Measurements from ENCODE around the gene TUBGCP6. TPM values are rescaled to one million over a fixed set of nuclear protein-coding genes. Genes with fewer than 3 reads are reported as not detected.

Gene TUBGCP6
- total RNA-seq, 4 donors from 2014 or later, result 18.7 to 27.4 (median 19.2) TPM

DNA sequence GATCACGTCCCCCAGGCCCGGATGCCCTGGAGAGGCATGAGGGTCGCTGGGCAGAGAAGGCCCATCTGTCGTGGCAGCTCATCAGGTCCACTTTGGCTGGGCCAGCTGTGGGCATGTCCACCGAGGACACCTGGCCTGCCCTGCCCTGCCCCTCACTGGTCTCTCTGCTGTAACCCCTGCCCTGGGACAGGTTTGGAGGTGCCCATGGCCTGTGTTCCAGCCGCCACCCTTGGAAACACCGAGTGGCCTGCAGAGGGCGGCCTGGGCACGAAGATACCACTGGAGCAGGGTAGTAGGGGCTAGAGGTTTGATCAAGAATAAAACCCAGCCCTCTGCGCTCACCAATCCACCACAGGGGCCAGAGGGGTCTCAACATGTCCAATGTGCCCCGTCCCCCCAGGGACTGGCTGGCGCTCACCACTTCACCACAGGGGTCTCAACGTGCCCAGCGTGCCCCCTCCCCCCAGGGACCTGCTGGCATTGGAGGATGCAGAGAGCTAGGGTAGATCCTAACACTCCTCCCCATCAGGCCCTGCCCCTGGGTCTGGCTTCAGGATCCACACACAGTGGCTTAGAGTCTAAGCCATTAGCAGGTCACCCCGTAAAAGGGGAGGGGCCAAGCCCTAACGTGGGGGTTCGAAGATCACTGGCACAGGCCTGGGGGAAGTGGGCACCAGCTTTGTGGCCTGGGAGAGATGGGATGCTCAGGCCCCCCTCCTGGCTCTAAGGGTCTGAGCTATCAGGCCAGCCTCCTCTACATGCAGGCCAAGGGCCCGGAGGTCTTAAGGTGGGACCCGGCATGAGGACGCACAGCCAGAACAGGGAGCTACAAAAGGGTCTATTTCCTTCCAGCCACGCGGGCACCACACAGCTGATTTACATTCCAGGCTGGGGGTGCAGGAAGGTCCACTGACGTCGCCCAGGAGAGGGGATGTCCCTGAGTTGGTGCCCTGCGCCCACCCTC lies 7.5 kb upstream of the TUBGCP6 start:
- Histone ChIP-seq H3K27ac (peak overlapping the region; percentile 62 to 97 (median 75)), H3K4me1 (peaks cover 27 to 40% of the 10 kb centered on the region in 2 donors), H3K27me3 (no peaks in the 10 kb centered on the region), H3K9me3 (no peaks in the 10 kb centered on the region), H3K36me3 (peaks cover 0 to 12% of the 10 kb centered on the region in 2 donors), H3K4me3 (peak overlapping the region in 1 of 4 donors; percentile 59)
- ATAC-seq (peak; percentile 55 to 63), DNase-seq (peak; percentile 57 to 76)
- TF ChIP-seq POLR2A (IDR thresholded peaks at IDR 0.05), result no peak
- TF ChIP-seq, protein P1, sequence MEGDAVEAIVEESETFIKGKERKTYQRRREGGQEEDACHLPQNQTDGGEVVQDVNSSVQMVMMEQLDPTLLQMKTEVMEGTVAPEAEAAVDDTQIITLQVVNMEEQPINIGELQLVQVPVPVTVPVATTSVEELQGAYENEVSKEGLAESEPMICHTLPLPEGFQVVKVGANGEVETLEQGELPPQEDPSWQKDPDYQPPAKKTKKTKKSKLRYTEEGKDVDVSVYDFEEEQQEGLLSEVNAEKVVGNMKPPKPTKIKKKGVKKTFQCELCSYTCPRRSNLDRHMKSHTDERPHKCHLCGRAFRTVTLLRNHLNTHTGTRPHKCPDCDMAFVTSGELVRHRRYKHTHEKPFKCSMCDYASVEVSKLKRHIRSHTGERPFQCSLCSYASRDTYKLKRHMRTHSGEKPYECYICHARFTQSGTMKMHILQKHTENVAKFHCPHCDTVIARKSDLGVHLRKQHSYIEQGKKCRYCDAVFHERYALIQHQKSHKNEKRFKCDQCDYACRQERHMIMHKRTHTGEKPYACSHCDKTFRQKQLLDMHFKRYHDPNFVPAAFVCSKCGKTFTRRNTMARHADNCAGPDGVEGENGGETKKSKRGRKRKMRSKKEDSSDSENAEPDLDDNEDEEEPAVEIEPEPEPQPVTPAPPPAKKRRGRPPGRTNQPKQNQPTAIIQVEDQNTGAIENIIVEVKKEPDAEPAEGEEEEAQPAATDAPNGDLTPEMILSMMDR (IDR thresholded peaks at IDR 0.05 in 4 of 5, conservative IDR thresholded peaks at IDR 0.05 in 1 of 5), result peak; percentile 66 to 82 (median 75)
- intact Hi-C loops (cut with DNase I; ENCODE audit: low total_unique reads), result loop anchor here (1.0 to 5.0 kb wide), 2 partner anchors 16 to 40 kb away; no protein-coding TSS in a partner anchor
- in situ Hi-C loops (cut with MboI; ENCODE audit: low sequenced_read_pairs in 4 of 4), result loop anchor here in 2 of 4 donors (10.0 kb wide), 2 partner anchors 72 to 82 kb away; partner anchors contain the start of gene DENND6B (in 1 of the 2)

DNA sequence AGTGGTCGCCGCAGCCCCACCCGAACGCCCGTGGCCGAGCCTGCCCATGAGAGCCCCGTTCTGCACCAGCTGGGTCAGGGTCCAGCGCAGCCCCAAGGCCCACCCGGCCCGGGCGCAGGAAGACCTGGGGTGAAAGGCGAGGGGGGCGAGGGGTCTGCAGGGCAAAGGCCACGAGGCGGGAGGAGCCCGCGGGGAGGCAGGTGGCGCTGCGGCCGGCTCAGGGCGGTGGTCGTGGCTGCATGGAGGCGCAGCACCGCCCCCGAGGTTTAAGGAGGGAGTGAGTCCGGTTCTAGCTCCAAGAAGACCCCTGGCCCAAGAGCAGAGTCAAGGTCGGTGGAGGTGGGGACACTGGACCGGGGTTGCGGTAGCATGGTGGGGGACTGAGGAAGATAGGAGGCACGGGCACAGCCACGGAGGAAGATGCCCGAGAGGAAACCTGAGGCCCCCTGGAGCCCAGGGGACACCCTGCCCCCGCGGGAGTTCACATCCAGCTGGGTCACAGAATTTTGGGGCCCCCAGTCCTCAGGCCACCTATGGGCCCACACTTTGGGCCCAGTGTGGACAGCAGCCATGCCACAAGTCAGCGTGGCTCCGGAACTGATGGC lies 6.8 kb upstream of the TUBGCP6 start:
- in situ Hi-C loops (cut with MboI; ENCODE audit: low sequenced_read_pairs in 4 of 4) (loop anchor here in 2 of 4 donors (10.0 kb wide), 2 partner anchors 73 to 83 kb away; partner anchors contain the start of gene DENND6B (in 1 of the 2)), intact Hi-C loops (cut with DNase I; ENCODE audit: low total_unique reads) (loop anchor here (1.0 to 5.0 kb wide), 2 partner anchors 17 to 39 kb away; no protein-coding TSS in a partner anchor)
- no peak for TF ChIP-seq POLR2A (IDR thresholded peaks at IDR 0.05)
- TF ChIP-seq, protein P1 (IDR thresholded peaks at IDR 0.05 in 4 of 5, conservative IDR thresholded peaks at IDR 0.05 in 1 of 5), result no peak
- DNase-seq (no peak), ATAC-seq (no peak)
- Histone ChIP-seq H3K27ac (peak overlapping the region; percentile 62 to 97 (median 75)), H3K9me3 (no peaks in the 10 kb centered on the region), H3K27me3 (no peaks in the 10 kb centered on the region), H3K36me3 (peaks cover 0 to 12% of the 10 kb centered on the region in 2 donors), H3K4me3 (peak overlapping the region; percentile 59 to 68 (median 62)), H3K4me1 (peaks cover 19 to 32% of the 10 kb centered on the region in 2 donors)

GRCh38 chr22:50250555-50251476 lies 6.0 kb upstream of the TUBGCP6 start, which contains the start of gene HDAC10:
HDAC10 (minus strand) TSS chr22:50251265; CDS start chr22:50251032, 233 bp downstream.
- intact Hi-C loops (cut with DNase I; ENCODE audit: low total_unique reads) (loop anchor here (5.0 kb wide), 1 partner anchor 39 kb away; no protein-coding TSS in a partner anchor), in situ Hi-C loops (cut with MboI; ENCODE audit: low sequenced_read_pairs in 4 of 4) (loop anchor here in 2 of 4 donors (10.0 kb wide), 2 partner anchors 74 to 84 kb away; partner anchors contain the start of gene DENND6B (in 1 of the 2))
- H3K4me1 ChIP-seq, result peaks cover 18 to 30% of the 10 kb centered on the region in 2 donors

More at GRCh38 chr22:50250555-50251476, 6.0 kb upstream of the TUBGCP6 start, which contains the start of gene HDAC10:
- Histone ChIP-seq H3K27ac (peak within 1 kb of the TSS; percentile 62 to 97 (median 75)), H3K4me3 (peak within 1 kb of the TSS; percentile 59 to 68 (median 62)), H3K36me3 (peaks cover 0 to 17% of the 10 kb centered on the region in 2 donors), H3K9me3 (no peaks in the 10 kb centered on the region), H3K27me3 (no peaks in the 10 kb centered on the region)
- DNase-seq (peak in 1 of 2 donors; percentile 43), ATAC-seq (peak; percentile 11 to 30)
- TF ChIP-seq, protein P1 (IDR thresholded peaks at IDR 0.05 in 4 of 5, conservative IDR thresholded peaks at IDR 0.05 in 1 of 5), result no peak
- TF ChIP-seq POLR2A (IDR thresholded peaks at IDR 0.05), result no peak

Data from gastrocnemius medialis (tissue), 4 donors.